ENCODE results near the gene RAP2A. TPM values are rescaled to one million over a fixed set of nuclear protein-coding genes. Genes with fewer than 3 reads are reported as not detected.

The RAP2A gene
- total and polyA plus RNA-seq, 10 of the 15 experiments (the other 5 are each of a cell fraction or from before 2014, with no cell fraction given) = 3.5 to 35.1 (median 14.9) TPM

DNA sequence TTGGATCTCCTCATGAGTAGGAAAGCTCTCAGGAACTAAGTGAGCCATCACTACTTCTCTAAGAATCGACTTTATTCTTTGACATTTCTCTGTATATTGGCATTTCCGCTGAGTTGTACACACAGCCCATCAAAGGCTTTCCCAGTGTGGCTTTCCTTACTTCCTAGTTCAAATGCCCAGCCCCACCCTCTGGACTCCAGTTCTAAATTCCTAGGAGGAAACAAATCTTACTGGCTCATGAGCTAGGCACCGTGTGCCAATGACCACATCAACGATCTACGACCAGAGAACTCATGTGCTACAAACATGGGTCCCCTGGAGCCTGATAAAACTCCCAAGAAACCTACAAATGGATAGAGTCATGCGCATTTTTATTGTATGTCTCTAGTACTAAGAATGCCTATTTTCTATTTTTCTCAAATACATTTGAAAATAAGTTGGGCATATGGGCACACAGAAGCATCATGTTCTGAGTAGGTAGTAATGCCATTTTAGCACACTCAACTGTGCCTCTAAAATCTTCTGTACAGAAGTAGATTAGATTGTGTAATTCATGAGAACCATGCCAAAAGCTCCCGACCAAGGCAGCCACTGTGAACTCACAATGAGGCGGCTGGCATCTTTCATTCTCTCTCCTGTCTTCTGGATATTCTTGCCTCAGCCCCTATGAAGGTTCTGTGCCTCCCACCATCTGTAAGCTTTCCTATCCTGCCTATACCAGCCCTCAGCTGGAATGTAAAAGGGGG, 10.5 kb upstream of the RAP2A start:
- no peaks in the 10 kb centered on the region for H3K9me3 ChIP-seq (replicated peaks; ENCODE audit: control insufficient read depth, insufficient read depth, low read length)
- WGBS (ENCODE audit: insufficient coverage, insufficient replicate concordance, low lambda C conversion rate, missing lambda C conversion rate) = 87% methylated on average over 8 of the region's 8 CpGs
- ATAC-seq (no peak), FAIRE-seq (no peak), DNase-seq (ENCODE audit: low read depth, low spot score) (no peak)
- no peaks in the 10 kb centered on the region for H3K36me3 ChIP-seq (ENCODE audit: control insufficient read depth in 2 of 2, insufficient read depth in 2 of 2, low read length in 1 of 2)
- no peak overlapping the region for H3K27ac ChIP-seq (ENCODE audit: control insufficient read depth, insufficient read depth)
- no peaks in the 10 kb centered on the region for H3K4me1 ChIP-seq (ENCODE audit: control insufficient read depth, insufficient read depth, low read length)
- H3K4me3 ChIP-seq = no peak overlapping the region
- H3K27me3 ChIP-seq (replicated peaks in 1 of 2; ENCODE audit: control insufficient read depth in 2 of 2, insufficient read depth in 2 of 2, low read length in 1 of 2) = no peaks in the 10 kb centered on the region
- ChIA-PET RAD21 (ENCODE audit: unreplicated experiment) (interaction anchor here (0.6 kb wide), 1 partner anchor 1721 kb away, joined by 3 read pairs; no protein-coding TSS in a partner anchor), CTCF (interaction anchor here (1.1 kb wide), 2 partner anchors 9 to 11 kb away, joined by 3 read pairs; no protein-coding TSS in a partner anchor), POLR2A (interaction anchor here (1.3 kb wide), 1 partner anchor 8 kb away, joined by 5 read pairs; no protein-coding TSS in a partner anchor), SMC1A (ENCODE audit: uncharacterized antibody, unreplicated experiment) (interaction anchor here (0.6 to 1.8 kb wide), 6 partner anchors 8 to 151 kb away, joined by 3 to 4 read pairs (median 4); no protein-coding TSS in a partner anchor)
- no peaks in the 10 kb centered on the region for H4K20me1 ChIP-seq (ENCODE audit: control insufficient read depth, insufficient read depth)
- H3K79me2 ChIP-seq (ENCODE audit: control insufficient read depth, insufficient read depth, low read length) = no peaks in the 10 kb centered on the region
- no peak overlapping the region for H3K4me2 ChIP-seq (ENCODE audit: control insufficient read depth, insufficient read depth)
- H2AFZ ChIP-seq (ENCODE audit: control insufficient read depth, low read depth, low read length) = no peak overlapping the region
- in situ Hi-C loops (cut with MboI) = no loop called here
- intact Hi-C loops (cut with micrococcal nuclease; ENCODE audit: unreplicated experiment) = no loop called here
- no peak overlapping the region for H3K9ac ChIP-seq (ENCODE audit: control insufficient read depth, insufficient read depth, low read length)
- no TSS peak for BruUV-seq (replicated peaks)
- TF ChIP-seq SPI1 (IDR thresholded peaks at IDR 0.05; ENCODE audit: borderline replicate concordance, insufficient read depth, low read depth, low read length) (no peak), HDAC2 (IDR thresholded peaks at IDR 0.05) (no peak), SIN3A (IDR thresholded peaks at IDR 0.05; ENCODE audit: low read depth, low read length) (no peak), BACH1 (IDR thresholded peaks at IDR 0.05; ENCODE audit: borderline replicate concordance) (no peak), ZNF207 (IDR thresholded peaks at IDR 0.05; ENCODE audit: borderline replicate concordance) (no peak), HDGF (IDR thresholded peaks at IDR 0.05) (no peak), MEF2B (IDR thresholded peaks at IDR 0.05; ENCODE audit: partially characterized antibody, poor library complexity, severe bottlenecking) (no peak), FOXK2 (IDR thresholded peaks at IDR 0.05) (no peak), NRF1 (conservative IDR thresholded peaks at IDR 0.05; ENCODE audit: low read depth, low read length) (no peak), PAX5 (IDR thresholded peaks at IDR 0.05; ENCODE audit: borderline replicate concordance, low read depth, low read length) (no peak), IRF4 (IDR thresholded peaks at IDR 0.05; ENCODE audit: low read depth, low read length) (no peak), ZNF384 (IDR thresholded peaks at IDR 0.05; ENCODE audit: borderline replicate concordance, low read depth, low read length) (no peak), MTA2 (IDR thresholded peaks at IDR 0.05; ENCODE audit: low read depth) (no peak), NKRF (conservative IDR thresholded peaks at IDR 0.05) (no peak), MTA3 (IDR thresholded peaks at IDR 0.05; ENCODE audit: borderline replicate concordance, low read length) (no peak), YBX1 (IDR thresholded peaks at IDR 0.05) (no peak), MXI1 (IDR thresholded peaks at IDR 0.05; ENCODE audit: low read depth, low read length) (no peak)
- TF ChIP-seq, protein P1, sequence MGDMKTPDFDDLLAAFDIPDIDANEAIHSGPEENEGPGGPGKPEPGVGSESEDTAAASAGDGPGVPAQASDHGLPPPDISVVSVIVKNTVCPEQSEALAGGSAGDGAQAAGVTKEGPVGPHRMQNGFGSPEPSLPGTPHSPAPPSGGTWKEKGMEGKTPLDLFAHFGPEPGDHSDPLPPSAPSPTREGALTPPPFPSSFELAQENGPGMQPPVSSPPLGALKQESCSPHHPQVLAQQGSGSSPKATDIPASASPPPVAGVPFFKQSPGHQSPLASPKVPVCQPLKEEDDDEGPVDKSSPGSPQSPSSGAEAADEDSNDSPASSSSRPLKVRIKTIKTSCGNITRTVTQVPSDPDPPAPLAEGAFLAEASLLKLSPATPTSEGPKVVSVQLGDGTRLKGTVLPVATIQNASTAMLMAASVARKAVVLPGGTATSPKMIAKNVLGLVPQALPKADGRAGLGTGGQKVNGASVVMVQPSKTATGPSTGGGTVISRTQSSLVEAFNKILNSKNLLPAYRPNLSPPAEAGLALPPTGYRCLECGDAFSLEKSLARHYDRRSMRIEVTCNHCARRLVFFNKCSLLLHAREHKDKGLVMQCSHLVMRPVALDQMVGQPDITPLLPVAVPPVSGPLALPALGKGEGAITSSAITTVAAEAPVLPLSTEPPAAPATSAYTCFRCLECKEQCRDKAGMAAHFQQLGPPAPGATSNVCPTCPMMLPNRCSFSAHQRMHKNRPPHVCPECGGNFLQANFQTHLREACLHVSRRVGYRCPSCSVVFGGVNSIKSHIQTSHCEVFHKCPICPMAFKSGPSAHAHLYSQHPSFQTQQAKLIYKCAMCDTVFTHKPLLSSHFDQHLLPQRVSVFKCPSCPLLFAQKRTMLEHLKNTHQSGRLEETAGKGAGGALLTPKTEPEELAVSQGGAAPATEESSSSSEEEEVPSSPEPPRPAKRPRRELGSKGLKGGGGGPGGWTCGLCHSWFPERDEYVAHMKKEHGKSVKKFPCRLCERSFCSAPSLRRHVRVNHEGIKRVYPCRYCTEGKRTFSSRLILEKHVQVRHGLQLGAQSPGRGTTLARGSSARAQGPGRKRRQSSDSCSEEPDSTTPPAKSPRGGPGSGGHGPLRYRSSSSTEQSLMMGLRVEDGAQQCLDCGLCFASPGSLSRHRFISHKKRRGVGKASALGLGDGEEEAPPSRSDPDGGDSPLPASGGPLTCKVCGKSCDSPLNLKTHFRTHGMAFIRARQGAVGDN (IDR thresholded peaks at IDR 0.05) = no peak
- TF ChIP-seq, protein P2, sequence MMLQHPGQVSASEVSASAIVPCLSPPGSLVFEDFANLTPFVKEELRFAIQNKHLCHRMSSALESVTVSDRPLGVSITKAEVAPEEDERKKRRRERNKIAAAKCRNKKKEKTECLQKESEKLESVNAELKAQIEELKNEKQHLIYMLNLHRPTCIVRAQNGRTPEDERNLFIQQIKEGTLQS (IDR thresholded peaks at IDR 0.05; ENCODE audit: borderline replicate concordance, extremely low read depth, low read depth, low read length) = no peak
